Calu3 (cell line): ENCODE measurements around the gene TPCN2. TPM values are rescaled to one million over a fixed set of nuclear protein-coding genes. Genes with fewer than 3 reads are reported as not detected.

Source experiments
- BruUV-seq: library from RNA; stranded (reverse); fragments of 400-500 nt; replicated peaks from 2 replicates; lab custom pipeline; 2021; lab: Mats Ljungman, UMichigan
- CTCF ChIA-PET: fragments of 300-600 bp; sonication (Branson Sonifier 250); formaldehyde crosslinking; loops from one replicate; lab custom pipeline; 2022; ENCODE audit warnings: antibody characterized with exemption; lab: Charles Lee
- DNase-seq: peaks from one replicate; pipeline ENCODE4 v3.0.0; 2022
- H3K27ac Mint-ChIP-seq: one replicate; pipeline ENCODE4 v1.8.0; 2022; ENCODE audit warnings: mixed read lengths; ENCODE audit not compliant: unreplicated experiment
- H3K27me3 Mint-ChIP-seq: one replicate; pipeline ENCODE4 v1.8.0; 2022; ENCODE audit warnings: mixed read lengths; ENCODE audit not compliant: unreplicated experiment
- H3K36me3 Mint-ChIP-seq: one replicate; pipeline ENCODE4 v1.8.0; 2022; ENCODE audit warnings: mild to moderate bottlenecking, moderate library complexity, mixed read lengths; ENCODE audit not compliant: insufficient read depth, unreplicated experiment
- H3K4me1 Mint-ChIP-seq: one replicate; pipeline ENCODE4 v1.8.0; 2022; ENCODE audit warnings: mild to moderate bottlenecking, low read depth, mixed read lengths; ENCODE audit not compliant: unreplicated experiment
- H3K4me3 Mint-ChIP-seq: one replicate; pipeline ENCODE4 v1.8.0; 2022; ENCODE audit warnings: mild to moderate bottlenecking, low read depth, moderate library complexity, mixed read lengths; ENCODE audit not compliant: unreplicated experiment
- H3K9me3 Mint-ChIP-seq: one replicate; pipeline ENCODE4 v1.8.0; 2022; ENCODE audit warnings: low read depth, mixed read lengths; ENCODE audit not compliant: unreplicated experiment
- intact Hi-C: fragments of 100-400 bp; cut with micrococcal nuclease; formaldehyde crosslinking; loops from one replicate; pipeline ENCODE4 v1.10.0; 2022; ENCODE audit not compliant: unreplicated experiment
- total RNA-seq: library from RNA; stranded (reverse); gene quantifications from 2 replicates; pipeline ENCODE4 v1.2.3, GENCODE V29; 2022
- TF ChIP-seq, protein P1 (sequence below): fragments of 200-600 bp; IDR thresholded peaks from one replicate; pipeline ENCODE4 v1.8.0; 2022; ENCODE audit warnings: antibody characterized with exemption; ENCODE audit not compliant: unreplicated experiment

Gene TPCN2
- total RNA-seq, 1 experiment from 2014 or later, result 21.9 TPM

DNA sequence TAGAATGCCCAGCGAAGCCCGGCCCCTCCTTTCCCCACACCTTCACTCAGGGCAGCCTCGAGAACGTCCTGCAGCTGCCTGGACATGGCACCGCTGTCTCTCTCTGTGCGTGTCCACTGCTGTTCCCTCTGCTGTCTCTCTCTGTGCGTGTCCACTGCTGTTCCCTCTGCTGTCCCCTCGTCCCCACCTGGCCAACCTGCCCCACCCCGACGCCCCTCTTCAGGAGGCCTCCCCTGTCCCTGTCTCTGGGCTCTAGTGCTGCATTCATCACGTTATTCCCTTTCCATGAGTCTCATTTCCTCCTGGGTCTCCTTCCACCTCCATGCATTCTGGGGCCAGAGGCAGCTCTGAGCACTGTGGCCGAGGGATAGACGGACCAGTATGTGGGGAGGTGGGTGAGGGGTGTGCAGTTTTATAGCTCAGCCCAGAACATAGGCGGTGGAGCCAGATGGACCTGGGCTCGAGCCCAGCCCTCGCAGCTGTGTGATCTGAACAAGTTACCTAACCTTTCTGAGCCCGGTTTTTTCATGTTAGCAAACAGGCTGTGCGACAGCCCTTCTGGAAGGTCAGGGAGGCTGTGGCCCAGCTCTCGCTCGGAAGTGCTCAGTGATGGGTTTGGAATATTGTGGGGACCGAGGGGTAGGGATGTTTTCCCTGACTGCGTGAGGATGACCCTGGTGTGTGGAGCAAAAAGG is 65.1 kb downstream of the TPCN2 start:
- Mint-ChIP-seq H3K4me1 (peaks cover 17% of the 10 kb centered on the region), H3K9me3 (peaks cover 6% of the 10 kb centered on the region), H3K27ac (no peak overlapping the region), H3K27me3 (peaks cover 9% of the 10 kb centered on the region), H3K4me3 (no peak overlapping the region), H3K36me3 (peaks cover 7% of the 10 kb centered on the region)
- TF ChIP-seq, protein P1, sequence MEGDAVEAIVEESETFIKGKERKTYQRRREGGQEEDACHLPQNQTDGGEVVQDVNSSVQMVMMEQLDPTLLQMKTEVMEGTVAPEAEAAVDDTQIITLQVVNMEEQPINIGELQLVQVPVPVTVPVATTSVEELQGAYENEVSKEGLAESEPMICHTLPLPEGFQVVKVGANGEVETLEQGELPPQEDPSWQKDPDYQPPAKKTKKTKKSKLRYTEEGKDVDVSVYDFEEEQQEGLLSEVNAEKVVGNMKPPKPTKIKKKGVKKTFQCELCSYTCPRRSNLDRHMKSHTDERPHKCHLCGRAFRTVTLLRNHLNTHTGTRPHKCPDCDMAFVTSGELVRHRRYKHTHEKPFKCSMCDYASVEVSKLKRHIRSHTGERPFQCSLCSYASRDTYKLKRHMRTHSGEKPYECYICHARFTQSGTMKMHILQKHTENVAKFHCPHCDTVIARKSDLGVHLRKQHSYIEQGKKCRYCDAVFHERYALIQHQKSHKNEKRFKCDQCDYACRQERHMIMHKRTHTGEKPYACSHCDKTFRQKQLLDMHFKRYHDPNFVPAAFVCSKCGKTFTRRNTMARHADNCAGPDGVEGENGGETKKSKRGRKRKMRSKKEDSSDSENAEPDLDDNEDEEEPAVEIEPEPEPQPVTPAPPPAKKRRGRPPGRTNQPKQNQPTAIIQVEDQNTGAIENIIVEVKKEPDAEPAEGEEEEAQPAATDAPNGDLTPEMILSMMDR, result no peak
- no peak for DNase-seq
- intact Hi-C loops, result no loop called here
- CTCF ChIA-PET, result interaction anchor here (0.8 kb wide), 1 partner anchor 9 kb away, joined by 3 read pairs; no protein-coding TSS in a partner anchor
- BruUV-seq, result no TSS peak

DNA sequence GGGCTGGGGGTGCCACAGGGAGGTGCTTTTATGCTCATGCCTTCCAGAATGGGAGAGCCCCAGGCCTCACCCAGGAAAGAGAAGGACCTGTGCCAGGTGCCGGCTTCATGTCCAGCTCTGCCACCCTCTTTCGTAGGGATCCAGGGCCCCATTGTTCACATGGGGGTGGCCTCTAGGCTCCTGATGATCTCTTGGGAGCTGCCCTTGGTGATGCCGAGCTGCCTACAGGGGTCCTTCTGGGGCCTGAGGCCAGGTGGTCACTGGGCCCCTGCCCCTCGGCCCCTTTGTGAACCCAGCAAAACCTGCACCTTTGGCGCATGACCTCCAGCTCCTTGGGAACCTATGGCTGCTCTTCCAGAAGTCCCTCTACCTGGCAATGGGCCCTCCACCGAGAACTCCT is 65.6 kb downstream of the TPCN2 start:
- intact Hi-C loops, result no loop called here
- BruUV-seq, result no TSS peak
- CTCF ChIA-PET, result interaction anchor here (0.8 kb wide), 1 partner anchor 8 kb away, joined by 3 read pairs; no protein-coding TSS in a partner anchor
- H3K27me3 Mint-ChIP-seq, result peaks cover 9% of the 10 kb centered on the region
- DNase-seq, result no peak
- H3K4me3 Mint-ChIP-seq, result no peak overlapping the region
- H3K27ac Mint-ChIP-seq, result no peak overlapping the region
- peaks cover 6% of the 10 kb centered on the region for H3K9me3 Mint-ChIP-seq
- peaks cover 17% of the 10 kb centered on the region for H3K4me1 Mint-ChIP-seq
- peaks cover 8% of the 10 kb centered on the region for H3K36me3 Mint-ChIP-seq
- TF ChIP-seq, protein P1, result no peak

DNA sequence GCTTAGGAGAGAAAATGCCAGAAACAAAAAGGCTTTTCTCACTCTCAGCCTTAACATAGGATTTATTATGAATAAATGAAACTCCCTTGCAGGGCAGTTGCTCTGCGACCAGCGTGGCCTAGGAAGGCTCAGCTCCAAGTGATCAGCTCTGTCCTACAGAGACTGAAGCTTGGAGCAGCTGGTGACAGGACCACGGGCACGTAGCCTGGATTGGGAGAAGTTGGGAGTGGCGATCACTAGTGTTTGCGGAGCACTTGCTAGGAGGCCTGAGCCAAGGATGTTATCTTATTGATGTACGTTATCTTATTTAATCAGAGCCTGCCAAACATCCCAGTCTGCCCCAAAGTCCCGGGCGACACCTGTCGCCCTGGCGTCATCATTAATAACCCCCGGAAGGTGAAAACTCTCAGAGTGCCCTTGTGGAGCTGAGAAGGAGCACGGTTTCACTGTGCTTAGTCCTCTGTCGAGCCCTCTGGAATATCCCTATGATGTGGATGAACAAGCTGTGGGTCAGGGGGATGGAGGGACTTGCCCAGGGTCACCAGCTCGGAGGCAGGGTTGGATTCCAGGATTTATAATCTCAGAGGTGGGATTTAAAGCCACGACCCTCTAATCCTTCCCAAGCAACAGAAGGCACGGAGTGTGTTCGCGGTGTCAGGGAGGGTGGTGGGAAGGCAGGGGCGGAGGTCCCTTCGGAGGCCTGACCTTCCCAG is 66.2 kb downstream of the TPCN2 start:
- no peak for DNase-seq
- CTCF ChIA-PET, result interaction anchor here (0.6 to 1.0 kb wide), 4 partner anchors 8 to 529 kb away, joined by 3 to 4 read pairs (median 3); no protein-coding TSS in a partner anchor
- TF ChIP-seq, protein P1, result no peak
- intact Hi-C loops, result no loop called here
- no TSS peak for BruUV-seq
- H3K27me3 Mint-ChIP-seq, result peaks cover 9% of the 10 kb centered on the region
- H3K4me3 Mint-ChIP-seq, result no peak overlapping the region
- peaks cover 6% of the 10 kb centered on the region for H3K9me3 Mint-ChIP-seq
- H3K36me3 Mint-ChIP-seq, result peaks cover 11% of the 10 kb centered on the region
- no peak overlapping the region for H3K27ac Mint-ChIP-seq
- H3K4me1 Mint-ChIP-seq, result peaks cover 17% of the 10 kb centered on the region

DNA sequence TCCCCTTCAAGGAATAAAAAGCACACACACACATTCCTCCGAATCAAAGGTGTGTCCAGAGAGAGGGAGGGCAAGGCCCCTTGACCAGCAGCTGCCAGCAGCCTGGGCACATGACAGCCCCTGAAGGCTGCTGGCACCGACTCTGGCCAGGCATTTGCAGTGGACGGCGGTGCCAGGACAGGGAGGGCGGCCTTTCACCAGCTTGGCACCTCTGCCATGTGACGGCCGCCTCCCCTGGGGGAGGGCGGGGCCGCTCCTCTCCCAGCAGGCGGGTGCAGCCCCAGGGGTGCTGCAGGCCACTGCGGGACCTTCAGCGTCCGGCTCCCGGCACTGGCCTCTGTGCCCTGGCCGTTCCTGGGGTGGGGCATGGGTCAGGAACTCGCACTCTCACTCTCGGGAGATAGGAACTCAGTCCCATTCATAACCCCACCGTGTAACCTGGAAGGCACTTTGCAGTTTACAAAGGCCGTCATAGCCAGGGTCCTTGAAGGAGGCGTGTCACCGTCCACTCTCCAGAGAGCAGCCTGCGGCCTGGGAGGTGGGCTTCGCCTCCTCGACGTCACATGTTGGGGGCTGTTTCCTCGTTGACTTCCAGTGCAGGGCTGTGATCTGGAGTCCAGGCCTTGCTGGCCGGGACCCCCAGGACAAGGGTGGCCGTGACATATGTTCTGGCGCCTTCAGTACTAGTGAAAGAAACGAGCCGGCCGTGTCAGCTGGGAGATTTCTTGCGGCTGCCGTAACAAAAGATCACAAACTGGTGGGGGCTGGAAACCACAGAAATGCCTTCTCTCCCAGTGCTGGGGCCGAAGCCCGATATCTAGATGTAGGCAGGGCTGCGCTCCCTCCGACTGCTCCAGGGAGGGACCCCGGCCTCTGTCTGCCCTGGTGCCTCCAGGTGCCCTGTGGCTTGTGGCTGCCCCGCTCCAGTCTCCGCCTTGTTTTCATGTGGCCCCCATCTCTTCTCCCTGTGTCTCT is 67.1 kb downstream of the TPCN2 start:
- TF ChIP-seq, protein P1, result no peak
- no TSS peak for BruUV-seq
- CTCF ChIA-PET, result interaction anchor here (0.6 to 1.0 kb wide), 4 partner anchors 7 to 528 kb away, joined by 3 to 4 read pairs (median 3); no protein-coding TSS in a partner anchor
- Mint-ChIP-seq H3K27me3 (peaks cover 9% of the 10 kb centered on the region), H3K36me3 (peaks cover 11% of the 10 kb centered on the region), H3K4me3 (no peak overlapping the region), H3K4me1 (peaks cover 17% of the 10 kb centered on the region), H3K9me3 (no peaks in the 10 kb centered on the region), H3K27ac (no peak overlapping the region)
- intact Hi-C loops, result no loop called here
- DNase-seq, result peak; percentile 67
